Right lobe of liver (tissue), 6 donors: ENCODE measurements around the gene PDP2. TPM values are rescaled to one million over a fixed set of nuclear protein-coding genes. Genes with fewer than 3 reads are reported as not detected.

Experiments used
- ATAC-seq, 4 donors: fragments of 200-7000 bp; cut with Tn5 transposase; one replicate each; pipeline ENCODE4 v1.9.1; 2020; ENCODE audit warnings: mild to moderate bottlenecking in 4 of 4, moderate library complexity in 4 of 4
- DNase-seq, 3 donors: peaks; one replicate each; pipeline ENCODE4 v3.0.0-alpha.2; 2020
- H3K27ac ChIP-seq, 3 donors: fragments of 200-600 bp; one replicate each; pipeline ENCODE4 v1.8.0; 2022
- H3K27me3 ChIP-seq, 2 donors: fragments of 200-600 bp; one replicate each; pipeline ENCODE4 v1.8.0; 2022
- H3K36me3 ChIP-seq, 4 donors: fragments of 200-600 bp; sonication (generic) in 1 of 4; one replicate each; pipeline versions ENCODE4 v1.5.1 to v1.8.0; 2017 to 2022; ENCODE audit warnings: control low read depth in 1 of 4
- H3K4me1 ChIP-seq, 4 donors: fragments of 200-600 bp; sonication (generic) in 1 of 4; one replicate each; pipeline versions ENCODE4 v1.5.1 to v1.8.0; 2017 to 2022; ENCODE audit warnings: control low read depth in 1 of 4
- H3K4me3 ChIP-seq, 3 donors: fragments of 200-600 bp; one replicate each; pipeline ENCODE4 v1.8.0; 2022
- H3K9me3 ChIP-seq, 4 donors: fragments of 200-600 bp; sonication (generic) in 1 of 4; one replicate each; pipeline versions ENCODE4 v1.5.1 to v1.8.0; 2017 to 2022; ENCODE audit warnings: control low read depth in 1 of 4
- CTCF ChIP-seq, 4 donors: fragments of 200-600 bp in 3 of 4; fragments of 450-650 bp in 1 of 4; IDR thresholded peaks; one replicate each; pipeline versions ENCODE4 v1.5.1 to v1.8.0; 2016 to 2022; ENCODE audit warnings: antibody characterized with exemption in 4 of 4, mild to moderate bottlenecking in 2 of 4
- POLR2A ChIP-seq: fragments of 450-650 bp; IDR thresholded peaks from one replicate; pipeline ENCODE4 v1.6.1; 2017; ENCODE audit warnings: antibody characterized with exemption, mild to moderate bottlenecking
- whole genome bisulfite sequencing: methylation state at CpG from one replicate; pipeline ENCODE4 v1.1.6; 2018; ENCODE audit warnings: low coverage, low lambda C conversion rate; ENCODE audit not compliant: insufficient coverage; ENCODE audit errors: missing lambda C conversion rate; 5-methylcytosine and 5-hydroxymethylcytosine counted together
- intact Hi-C, 2 donors: fragments of 100-400 bp; cut with DNase I; formaldehyde crosslinking; loops; one replicate each; pipeline versions ENCODE4 v1.11.2 to v1.14.1; 2022
- total RNA-seq, 6 experiments: library from RNA; depleted of rRNA in 2 of 6; stranded (reverse); fragments of >200 nt in 2 of 6; fragmentation: NEBNext Ultra II Directional in 3 of 6; extraction: Animal tissue kit (Norgen Biotek cat#: 25700) in 3 of 6; gene quantifications; one replicate each; pipeline versions ENCODE4 v1.1.0 to v1.2.4, GENCODE V29; 2016 to 2023
- donor health status: DM: no; HTN: yes; CAD: no.
- donor health status: DM: no; HTN: no; CAD: no.
- donor health status: DM: no; HTN: no; CAD: no.
- donor health status: DM: no; HTN: yes; CAD: no.
- donor health status: DM: no; HTN: yes; CAD: no.

Gene PDP2
- total RNA-seq, 6 experiments from 2014 or later: 5.1 to 15.5 (median 10.8) TPM

- H3K27me3 ChIP-seq: no peaks in the 10 kb centered on the region
- peaks cover 0 to 9% (median 0%) of the 10 kb centered on the region in 4 donors for H3K4me1 ChIP-seq
- no peaks in the 10 kb centered on the region for H3K36me3 ChIP-seq
- H3K27ac ChIP-seq: no peak overlapping the region
- DNase-seq: peak in 1 of 3 donors; percentile 16
- intact Hi-C loops: loop anchor here in 1 of 2 donors (10.0 kb wide), 1 partner anchor 467 kb away; no protein-coding TSS in a partner anchor
- no peaks in the 10 kb centered on the region for H3K9me3 ChIP-seq
- TF ChIP-seq CTCF (IDR thresholded peaks at IDR 0.05) (no peak), POLR2A (no peak)
- H3K4me3 ChIP-seq: no peak overlapping the region
- ATAC-seq: no peak
- 93% methylated on average over 2 of the region's 3 CpGs for WGBS
These were observed 8.5 kb upstream of the PDP2 start for GRCh38 chr16:66871840-66872239.

- H3K4me1 ChIP-seq: peaks cover 0 to 9% (median 0%) of the 10 kb centered on the region in 4 donors
- H3K36me3 ChIP-seq: no peaks in the 10 kb centered on the region
- 66% methylated on average over 4 of the region's 4 CpGs for WGBS
- no peaks in the 10 kb centered on the region for H3K27me3 ChIP-seq
- H3K27ac ChIP-seq: no peak overlapping the region
- TF ChIP-seq POLR2A: no peak
- TF ChIP-seq CTCF (IDR thresholded peaks at IDR 0.05): no peak
- intact Hi-C loops: loop anchor here in 1 of 2 donors (10.0 kb wide), 1 partner anchor 468 kb away; no protein-coding TSS in a partner anchor
- ATAC-seq (no peak), DNase-seq (peak in 1 of 3 donors; percentile 11)
- H3K9me3 ChIP-seq: no peaks in the 10 kb centered on the region
- peak overlapping the region in 1 of 3 donors; percentile 30 for H3K4me3 ChIP-seq
These were observed 7.8 kb upstream of the PDP2 start for GRCh38 chr16:66872559-66872942.

- WGBS: 12% methylated on average over 5 of the region's 39 CpGs
- Histone ChIP-seq H3K9me3 (no peaks in the 10 kb centered on the region), H3K27ac (peak overlapping the region in 1 of 3 donors; percentile 36), H3K4me1 (peaks cover 0 to 9% (median under 1%) of the 10 kb centered on the region in 4 donors), H3K27me3 (no peaks in the 10 kb centered on the region), H3K36me3 (no peaks in the 10 kb centered on the region), H3K4me3 (peak overlapping the region in 2 of 3 donors; percentile 11 to 30)
- DNase-seq (peak; percentile 90 to 93 (median 92)), ATAC-seq (peak; percentile 95 to 98 (median 98))
- TF ChIP-seq CTCF (IDR thresholded peaks at IDR 0.05) (peak; percentile 84 to 98 (median 96)), POLR2A (no peak)
- intact Hi-C loops: loop anchor here in 1 of 2 donors (10.0 kb wide), 1 partner anchor 468 kb away; no protein-coding TSS in a partner anchor
These were observed 7.2 kb upstream of the PDP2 start for GRCh38 chr16:66872943-66873684.

- no peak for TF ChIP-seq CTCF (IDR thresholded peaks at IDR 0.05)
- no peak for TF ChIP-seq POLR2A
- peaks cover 0 to 9% (median 3%) of the 10 kb centered on the region in 4 donors for H3K4me1 ChIP-seq
- H3K36me3 ChIP-seq: no peaks in the 10 kb centered on the region
- H3K27ac ChIP-seq: no peak overlapping the region
- peak in 1 of 3 donors; percentile 7 for DNase-seq
- no peaks in the 10 kb centered on the region for H3K9me3 ChIP-seq
- no peaks in the 10 kb centered on the region for H3K27me3 ChIP-seq
- no peak overlapping the region for H3K4me3 ChIP-seq
- ATAC-seq: no peak
- intact Hi-C loops: loop anchor here in 1 of 2 donors (10.0 kb wide), 1 partner anchor 469 kb away; no protein-coding TSS in a partner anchor
These were observed 6.6 kb upstream of the PDP2 start for GRCh38 chr16:66873685-66874055.
